GM23338 (cell line): Measurements from ENCODE around the gene KCNQ5. TPM values are rescaled to one million over a fixed set of nuclear protein-coding genes. Genes with fewer than 3 reads are reported as not detected.

Source experiments
- ATAC-seq: fragments of 200-7000 bp; cut with Tn5 transposase; 3 replicates; pipeline ENCODE4 v1.9.1; 2020
- DNase-seq: peaks from one replicate; pipeline ENCODE4 v3.0.0-alpha.2; 2015; ENCODE audit warnings: low spot score
- H2AFZ ChIP-seq: fragments of 200-600 bp; sonication (generic); 2 replicates; pipeline ENCODE4 v1.8.0; 2016; ENCODE audit warnings: antibody characterized with exemption, mild to moderate bottlenecking, moderate library complexity
- H3F3A ChIP-seq: fragments of 200-600 bp; sonication (generic); replicated peaks from 2 replicates; pipeline ENCODE4 v1.8.0; 2017; ENCODE audit warnings: antibody characterized with exemption, mixed run types, low read depth
- H3K27ac ChIP-seq: fragments of 200-600 bp; sonication (generic); 2 replicates; pipeline ENCODE4 v1.6.1; 2016; ENCODE audit warnings: low read depth
- H3K27me3 ChIP-seq: fragments of 200-600 bp; sonication (generic); 2 replicates; pipeline ENCODE4 v1.8.0; 2016; ENCODE audit warnings: mild to moderate bottlenecking, mixed run types, moderate library complexity; ENCODE audit not compliant: insufficient read depth
- H3K36me3 ChIP-seq: fragments of 200-600 bp; sonication (generic); 2 replicates; pipeline ENCODE4 v1.8.0; 2016; ENCODE audit warnings: mild to moderate bottlenecking; ENCODE audit not compliant: insufficient read depth
- H3K4me1 ChIP-seq: fragments of 200-600 bp; sonication (generic); 2 replicates; pipeline ENCODE4 v1.8.0; 2016; ENCODE audit warnings: mild to moderate bottlenecking, moderate library complexity; ENCODE audit not compliant: insufficient read depth
- H3K4me2 ChIP-seq: fragments of 200-600 bp; sonication (generic); 2 replicates; pipeline ENCODE4 v1.7.1; 2017; ENCODE audit warnings: mixed run types
- H3K4me3 ChIP-seq: fragments of 200-600 bp; sonication (generic); 2 replicates; pipeline ENCODE4 v1.6.1; 2016; ENCODE audit warnings: mixed run types
- H3K79me2 ChIP-seq: fragments of 200-600 bp; sonication (generic); replicated peaks from 2 replicates; pipeline ENCODE4 v1.8.0; 2017; ENCODE audit warnings: mild to moderate bottlenecking; ENCODE audit not compliant: insufficient read depth
- H3K9me2 ChIP-seq: fragments of 200-600 bp; sonication (generic); 2 replicates; pipeline ENCODE4 v1.8.0; 2017; ENCODE audit not compliant: insufficient read depth
- H4K20me1 ChIP-seq: fragments of 200-600 bp; sonication (generic); replicated peaks from 2 replicates; pipeline ENCODE4 v1.8.0; 2017; ENCODE audit warnings: mild to moderate bottlenecking; ENCODE audit not compliant: insufficient read depth
- H3K27ac Mint-ChIP-seq: 2 replicates; pipeline ENCODE4 v1.8.0; 2020; ENCODE audit warnings: inconsistent platforms, mild to moderate bottlenecking, moderate library complexity, mixed read lengths
- H3K27me3 Mint-ChIP-seq: 3 replicates; pipeline ENCODE4 v1.8.0; 2022; ENCODE audit warnings: low read depth, mild to moderate bottlenecking, moderate library complexity, mixed read lengths, inconsistent platforms; ENCODE audit not compliant: insufficient read depth, poor library complexity
- H3K36me3 Mint-ChIP-seq: 3 replicates; pipeline ENCODE4 v1.8.0; 2021; ENCODE audit warnings: low read depth, mild to moderate bottlenecking, inconsistent platforms, moderate library complexity, mixed read lengths
- H3K4me1 Mint-ChIP-seq: 3 replicates; pipeline ENCODE4 v1.8.0; 2020; ENCODE audit warnings: mild to moderate bottlenecking, inconsistent platforms, mixed read lengths
- H3K4me3 Mint-ChIP-seq: 3 replicates; pipeline ENCODE4 v1.8.0; 2021; ENCODE audit warnings: moderate library complexity, mild to moderate bottlenecking, inconsistent platforms, mixed read lengths
- H3K9me3 Mint-ChIP-seq: 3 replicates; pipeline ENCODE4 v1.8.0; 2020; ENCODE audit warnings: moderate library complexity, mild to moderate bottlenecking, inconsistent platforms, mixed read lengths
- CREB1 ChIP-seq: fragments of 250-450 bp; sonication (Bioruptor Pico); IDR thresholded peaks from 2 replicates; pipeline ENCODE4 v1.5.0; 2020; ENCODE audit warnings: low read depth, mild to moderate bottlenecking, moderate library complexity
- EZH2phosphoT487 ChIP-seq: fragments of 200-600 bp; sonication (generic); IDR thresholded peaks from one replicate; pipeline ENCODE4 v1.8.1; 2018; ENCODE audit warnings: antibody characterized with exemption; ENCODE audit not compliant: unreplicated experiment
- JUNB ChIP-seq: IDR thresholded peaks from one replicate; pipeline ENCODE4 v1.6.1; 2016; ENCODE audit warnings: antibody characterized with exemption; ENCODE audit not compliant: unreplicated experiment
- NANOG ChIP-seq: IDR thresholded peaks from 2 replicates; pipeline ENCODE4 v1.6.1; 2016; ENCODE audit warnings: antibody characterized with exemption, borderline replicate concordance
- STAT1 ChIP-seq: IDR thresholded peaks from one replicate; pipeline ENCODE4 v1.6.1; 2016; ENCODE audit warnings: antibody characterized with exemption; ENCODE audit not compliant: unreplicated experiment
- ZNF114 ChIP-seq: fragments of 250-450 bp; sonication (Bioruptor Pico); IDR thresholded peaks from 2 replicates; pipeline ENCODE4 v1.5.0; 2020; ENCODE audit warnings: mild to moderate bottlenecking, moderate library complexity
- ZNF331 ChIP-seq: fragments of 250-450 bp; sonication (Bioruptor Pico); IDR thresholded peaks from 2 replicates; pipeline ENCODE4 v1.5.0; 2020; ENCODE audit warnings: low read depth, mild to moderate bottlenecking, moderate library complexity
- polyA plus RNA-seq: library from polyadenylated mRNA; unstranded; fragments of >200 nt; fragmentation: Nextera tagmentation; extraction: Ambion mirVana; gene quantifications from 2 replicates; pipeline ENCODE4 v1.2.1, GENCODE V29; 2016
- total RNA-seq: library from RNA; depleted of rRNA; stranded (reverse); fragments of >200 nt; shearing (Covaris generic); gene quantifications from 2 replicates; pipeline ENCODE4 v1.2.3, GENCODE V29; 2014
- TF ChIP-seq, protein P1 (sequence below), 2 experiments: fragments of 200-600 bp in 1 of 2; sonication (generic) in 1 of 2; conservative IDR thresholded peaks; 2 replicates each; pipeline versions ENCODE4 v1.5.1 to v1.6.1; 2016 to 2017; ENCODE audit warnings: antibody characterized with exemption in 2 of 2, low read depth in 2 of 2, mild to moderate bottlenecking in 2 of 2, moderate library complexity in 1 of 2
- TF ChIP-seq, protein P2 (sequence below): IDR thresholded peaks from 2 replicates; pipeline ENCODE4 v1.6.1; 2016; ENCODE audit warnings: antibody characterized with exemption
- TF ChIP-seq, protein P3 (sequence below): fragments of 250-450 bp; sonication (Bioruptor Pico); IDR thresholded peaks from 2 replicates; pipeline ENCODE4 v1.5.0; 2020; ENCODE audit warnings: mild to moderate bottlenecking, moderate library complexity

The KCNQ5 gene
- total and polyA plus RNA-seq, 2 experiments from 2014 or later, result 0.68 to 0.87 TPM

DNA sequence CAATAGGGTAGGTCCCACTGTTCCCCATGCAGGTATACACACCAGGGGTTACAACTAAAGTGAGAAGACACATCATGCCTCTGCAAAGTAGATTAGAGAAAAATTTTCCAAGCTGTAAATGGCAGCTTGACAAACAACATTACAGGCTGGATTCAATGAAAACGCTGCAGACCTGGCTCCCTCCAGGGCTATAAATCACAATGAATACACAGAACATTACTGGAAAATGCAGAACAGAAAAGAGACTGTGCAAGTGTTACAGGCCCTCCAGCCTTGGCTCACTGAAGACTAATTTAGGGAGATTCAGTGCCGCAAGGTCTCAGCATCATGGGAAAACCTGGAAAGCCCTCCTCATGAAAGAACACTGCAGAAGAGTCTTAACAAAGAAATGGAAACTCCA lies 395.6 kb downstream of the KCNQ5 start:
- no peaks in the 10 kb centered on the region; the same call in 1 of the 2 replicates for H3K9me2 ChIP-seq
- H3K27ac ChIP-seq, result no peak overlapping the region
- Mint-ChIP-seq H3K4me3 (no peak overlapping the region), H3K27ac (no peak overlapping the region), H3K4me1 (no peaks in the 10 kb centered on the region), H3K27me3 (no peaks in the 10 kb centered on the region), H3K9me3 (no peaks in the 10 kb centered on the region), H3K36me3 (no peaks in the 10 kb centered on the region)
- no peak overlapping the region for H3K4me3 ChIP-seq
- no peaks in the 10 kb centered on the region for H3K36me3 ChIP-seq
- no peaks in the 10 kb centered on the region for H3K4me1 ChIP-seq
- no peak overlapping the region for H3K4me2 ChIP-seq
- DNase-seq (no peak), ATAC-seq (no peak)
- H2AFZ ChIP-seq, result no peak overlapping the region
- H3K79me2 ChIP-seq, result no peaks in the 10 kb centered on the region
- TF ChIP-seq, protein P1, sequence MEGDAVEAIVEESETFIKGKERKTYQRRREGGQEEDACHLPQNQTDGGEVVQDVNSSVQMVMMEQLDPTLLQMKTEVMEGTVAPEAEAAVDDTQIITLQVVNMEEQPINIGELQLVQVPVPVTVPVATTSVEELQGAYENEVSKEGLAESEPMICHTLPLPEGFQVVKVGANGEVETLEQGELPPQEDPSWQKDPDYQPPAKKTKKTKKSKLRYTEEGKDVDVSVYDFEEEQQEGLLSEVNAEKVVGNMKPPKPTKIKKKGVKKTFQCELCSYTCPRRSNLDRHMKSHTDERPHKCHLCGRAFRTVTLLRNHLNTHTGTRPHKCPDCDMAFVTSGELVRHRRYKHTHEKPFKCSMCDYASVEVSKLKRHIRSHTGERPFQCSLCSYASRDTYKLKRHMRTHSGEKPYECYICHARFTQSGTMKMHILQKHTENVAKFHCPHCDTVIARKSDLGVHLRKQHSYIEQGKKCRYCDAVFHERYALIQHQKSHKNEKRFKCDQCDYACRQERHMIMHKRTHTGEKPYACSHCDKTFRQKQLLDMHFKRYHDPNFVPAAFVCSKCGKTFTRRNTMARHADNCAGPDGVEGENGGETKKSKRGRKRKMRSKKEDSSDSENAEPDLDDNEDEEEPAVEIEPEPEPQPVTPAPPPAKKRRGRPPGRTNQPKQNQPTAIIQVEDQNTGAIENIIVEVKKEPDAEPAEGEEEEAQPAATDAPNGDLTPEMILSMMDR (conservative IDR thresholded peaks at IDR 0.05; ENCODE audit: low read depth in 2 of 2), result no peak
- TF ChIP-seq ZNF114 (CRISPR knock-in tag) (no peak), NANOG (no peak), JUNB (no peak), ZNF331 (CRISPR knock-in tag) (no peak), EZH2phosphoT487 (no peak), STAT1 (no peak), CREB1 (CRISPR knock-in tag) (no peak)
- TF ChIP-seq, protein P2, sequence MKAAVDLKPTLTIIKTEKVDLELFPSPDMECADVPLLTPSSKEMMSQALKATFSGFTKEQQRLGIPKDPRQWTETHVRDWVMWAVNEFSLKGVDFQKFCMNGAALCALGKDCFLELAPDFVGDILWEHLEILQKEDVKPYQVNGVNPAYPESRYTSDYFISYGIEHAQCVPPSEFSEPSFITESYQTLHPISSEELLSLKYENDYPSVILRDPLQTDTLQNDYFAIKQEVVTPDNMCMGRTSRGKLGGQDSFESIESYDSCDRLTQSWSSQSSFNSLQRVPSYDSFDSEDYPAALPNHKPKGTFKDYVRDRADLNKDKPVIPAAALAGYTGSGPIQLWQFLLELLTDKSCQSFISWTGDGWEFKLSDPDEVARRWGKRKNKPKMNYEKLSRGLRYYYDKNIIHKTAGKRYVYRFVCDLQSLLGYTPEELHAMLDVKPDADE, result no peak
- TF ChIP-seq, protein P3, sequence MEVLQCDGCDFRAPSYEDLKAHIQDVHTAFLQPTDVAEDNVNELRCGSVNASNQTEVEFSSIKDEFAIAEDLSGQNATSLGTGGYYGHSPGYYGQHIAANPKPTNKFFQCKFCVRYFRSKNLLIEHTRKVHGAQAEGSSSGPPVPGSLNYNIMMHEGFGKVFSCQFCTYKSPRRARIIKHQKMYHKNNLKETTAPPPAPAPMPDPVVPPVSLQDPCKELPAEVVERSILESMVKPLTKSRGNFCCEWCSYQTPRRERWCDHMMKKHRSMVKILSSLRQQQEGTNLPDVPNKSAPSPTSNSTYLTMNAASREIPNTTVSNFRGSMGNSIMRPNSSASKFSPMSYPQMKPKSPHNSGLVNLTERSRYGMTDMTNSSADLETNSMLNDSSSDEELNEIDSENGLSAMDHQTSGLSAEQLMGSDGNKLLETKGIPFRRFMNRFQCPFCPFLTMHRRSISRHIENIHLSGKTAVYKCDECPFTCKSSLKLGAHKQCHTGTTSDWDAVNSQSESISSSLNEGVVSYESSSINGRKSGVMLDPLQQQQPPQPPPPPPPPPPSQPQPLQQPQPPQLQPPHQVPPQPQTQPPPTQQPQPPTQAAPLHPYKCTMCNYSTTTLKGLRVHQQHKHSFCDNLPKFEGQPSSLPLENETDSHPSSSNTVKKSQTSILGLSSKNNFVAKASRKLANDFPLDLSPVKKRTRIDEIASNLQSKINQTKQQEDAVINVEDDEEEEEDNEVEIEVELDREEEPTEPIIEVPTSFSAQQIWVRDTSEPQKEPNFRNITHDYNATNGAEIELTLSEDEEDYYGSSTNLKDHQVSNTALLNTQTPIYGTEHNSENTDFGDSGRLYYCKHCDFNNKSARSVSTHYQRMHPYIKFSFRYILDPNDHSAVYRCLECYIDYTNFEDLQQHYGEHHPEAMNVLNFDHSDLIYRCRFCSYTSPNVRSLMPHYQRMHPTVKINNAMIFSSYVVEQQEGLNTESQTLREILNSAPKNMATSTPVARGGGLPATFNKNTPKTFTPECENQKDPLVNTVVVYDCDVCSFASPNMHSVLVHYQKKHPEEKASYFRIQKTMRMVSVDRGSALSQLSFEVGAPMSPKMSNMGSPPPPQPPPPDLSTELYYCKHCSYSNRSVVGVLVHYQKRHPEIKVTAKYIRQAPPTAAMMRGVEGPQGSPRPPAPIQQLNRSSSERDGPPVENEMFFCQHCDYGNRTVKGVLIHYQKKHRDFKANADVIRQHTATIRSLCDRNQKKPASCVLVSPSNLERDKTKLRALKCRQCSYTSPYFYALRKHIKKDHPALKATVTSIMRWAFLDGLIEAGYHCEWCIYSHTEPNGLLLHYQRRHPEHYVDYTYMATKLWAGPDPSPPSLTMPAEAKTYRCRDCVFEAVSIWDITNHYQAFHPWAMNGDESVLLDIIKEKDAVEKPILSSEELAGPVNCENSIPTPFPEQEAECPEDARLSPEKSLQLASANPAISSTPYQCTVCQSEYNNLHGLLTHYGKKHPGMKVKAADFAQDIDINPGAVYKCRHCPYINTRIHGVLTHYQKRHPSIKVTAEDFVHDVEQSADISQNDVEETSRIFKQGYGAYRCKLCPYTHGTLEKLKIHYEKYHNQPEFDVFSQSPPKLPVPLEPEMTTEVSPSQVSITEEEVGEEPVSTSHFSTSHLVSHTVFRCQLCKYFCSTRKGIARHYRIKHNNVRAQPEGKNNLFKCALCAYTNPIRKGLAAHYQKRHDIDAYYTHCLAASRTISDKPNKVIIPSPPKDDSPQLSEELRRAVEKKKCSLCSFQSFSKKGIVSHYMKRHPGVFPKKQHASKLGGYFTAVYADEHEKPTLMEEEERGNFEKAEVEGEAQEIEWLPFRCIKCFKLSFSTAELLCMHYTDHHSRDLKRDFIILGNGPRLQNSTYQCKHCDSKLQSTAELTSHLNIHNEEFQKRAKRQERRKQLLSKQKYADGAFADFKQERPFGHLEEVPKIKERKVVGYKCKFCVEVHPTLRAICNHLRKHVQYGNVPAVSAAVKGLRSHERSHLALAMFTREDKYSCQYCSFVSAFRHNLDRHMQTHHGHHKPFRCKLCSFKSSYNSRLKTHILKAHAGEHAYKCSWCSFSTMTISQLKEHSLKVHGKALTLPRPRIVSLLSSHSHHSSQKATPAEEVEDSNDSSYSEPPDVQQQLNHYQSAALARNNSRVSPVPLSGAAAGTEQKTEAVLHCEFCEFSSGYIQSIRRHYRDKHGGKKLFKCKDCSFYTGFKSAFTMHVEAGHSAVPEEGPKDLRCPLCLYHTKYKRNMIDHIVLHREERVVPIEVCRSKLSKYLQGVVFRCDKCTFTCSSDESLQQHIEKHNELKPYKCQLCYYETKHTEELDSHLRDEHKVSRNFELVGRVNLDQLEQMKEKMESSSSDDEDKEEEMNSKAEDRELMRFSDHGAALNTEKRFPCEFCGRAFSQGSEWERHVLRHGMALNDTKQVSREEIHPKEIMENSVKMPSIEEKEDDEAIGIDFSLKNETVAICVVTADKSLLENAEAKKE, result no peak
- no peaks in the 10 kb centered on the region for H4K20me1 ChIP-seq
- H3F3A ChIP-seq, result no peaks in the 10 kb centered on the region
- H3K27me3 ChIP-seq, result no peaks in the 10 kb centered on the region
